B cell (primary cell): ENCODE results near the gene SLC4A8. TPM values are rescaled to one million over a fixed set of nuclear protein-coding genes. Genes with fewer than 3 reads are reported as not detected.

Source experiments
- ATAC-seq: fragments of 200-7000 bp; cut with Tn5 transposase; one replicate; pipeline ENCODE4 v1.10.0; 2021; ENCODE audit warnings: low read depth, mild to moderate bottlenecking, moderate number of reproducible peaks, moderate library complexity
- CTCF ChIA-PET: fragments of 350-600 bp; sonication (Branson Sonifier 250); formaldehyde crosslinking; loops from one replicate; lab custom pipeline; 2021; ENCODE audit warnings: antibody characterized with exemption, inconsistent platforms; lab: Charles Lee
- POLR2A ChIA-PET: fragments of 350-600 bp; sonication (Branson Sonifier 250); formaldehyde crosslinking; loops from one replicate; lab custom pipeline; 2021; ENCODE audit warnings: antibody characterized with exemption; lab: Charles Lee
- DNase-seq: peaks from one replicate; pipeline ENCODE4 v3.0.0; 2013
- H2AFZ ChIP-seq: 2 replicates; pipeline ENCODE4 v1.6.1; 2012; ENCODE audit warnings: mild to moderate bottlenecking, low read depth, low read length; ENCODE audit not compliant: insufficient read depth, poor library complexity, severe bottlenecking
- H3K27ac ChIP-seq, 2 donors: 1 replicate in 1 of 2; 2 replicates in 1 of 2; pipeline ENCODE4 v1.5.1; 2012 to 2013; ENCODE audit warnings: low read length in 2 of 2, mild to moderate bottlenecking in 2 of 2, moderate library complexity in 1 of 2
- H3K27me3 ChIP-seq, 4 experiments: fragments of 200-600 bp in 1 of 4; sonication (generic) in 1 of 4; replicated peaks in 1 of 4; 1 replicate in 2 of 4; 2 replicates in 2 of 4; pipeline versions ENCODE4 v1.6.1 to v1.7.0; 2013 to 2016; ENCODE audit warnings: low read length in 3 of 4, mild to moderate bottlenecking in 2 of 4, mixed read lengths in 1 of 4, moderate library complexity in 1 of 4; ENCODE audit not compliant: insufficient read depth in 4 of 4, control insufficient read depth in 3 of 4; ENCODE audit errors: control extremely low read depth in 1 of 4
- H3K36me3 ChIP-seq, 2 experiments: replicated peaks in 1 of 2; 1 replicate in 1 of 2; 2 replicates in 1 of 2; pipeline versions ENCODE4 v1.6.1 to v1.7.1; 2013; ENCODE audit warnings: low read length in 1 of 2; ENCODE audit not compliant: insufficient read depth in 2 of 2, control insufficient read depth in 1 of 2; ENCODE audit errors: control extremely low read depth in 1 of 2, extremely low read depth in 1 of 2
- H3K4me1 ChIP-seq, 2 donors: fragments of 200-600 bp in 1 of 2; sonication (generic) in 1 of 2; 1 replicate in 1 of 2; 2 replicates in 1 of 2; pipeline versions ENCODE4 v1.5.1 to v1.6.1; 2013 to 2017; ENCODE audit warnings: low read length in 2 of 2; ENCODE audit not compliant: control insufficient read depth in 2 of 2, insufficient read depth in 2 of 2
- H3K4me2 ChIP-seq: replicated peaks from 2 replicates; pipeline ENCODE3; 2012; ENCODE audit warnings: mild to moderate bottlenecking, low read depth, low read length; ENCODE audit not compliant: poor library complexity, severe bottlenecking
- H3K4me3 ChIP-seq, 5 experiments: fragments of 200-600 bp in 1 of 5; sonication (generic) in 1 of 5; 1 replicate in 3 of 5; 2 replicates in 2 of 5; pipeline versions ENCODE4 v1.5.1 to v1.7.0; 2011 to 2016; ENCODE audit warnings: low read length in 4 of 5, mild to moderate bottlenecking in 4 of 5, low read depth in 2 of 5, control low read depth in 1 of 5, moderate library complexity in 1 of 5; ENCODE audit not compliant: insufficient read depth in 1 of 5; ENCODE audit errors: control extremely low read depth in 1 of 5, extremely low read depth in 1 of 5
- H3K79me2 ChIP-seq: fragments of 200-600 bp; sonication (generic); one replicate; pipeline ENCODE4 v1.6.0; 2016; ENCODE audit warnings: low read length; ENCODE audit not compliant: control insufficient read depth, insufficient read depth
- H3K9ac ChIP-seq: fragments of 200-600 bp; sonication (generic); 2 replicates; pipeline ENCODE4 v1.6.1; 2017; ENCODE audit warnings: mild to moderate bottlenecking, low read length, moderate library complexity
- H3K9me3 ChIP-seq, 3 donors: one replicate each; pipeline versions ENCODE4 v1.6.1 to v1.7.1; 2013; ENCODE audit warnings: low read length in 2 of 3; ENCODE audit not compliant: control insufficient read depth in 2 of 3, insufficient read depth in 1 of 3; ENCODE audit errors: control extremely low read depth in 1 of 3
- H4K20me1 ChIP-seq: 2 replicates; pipeline ENCODE4 v1.6.0; 2012; ENCODE audit warnings: mild to moderate bottlenecking, low read length; ENCODE audit not compliant: insufficient read depth, control insufficient read depth, poor library complexity, severe bottlenecking
- H3K27ac Mint-ChIP-seq: one replicate; pipeline ENCODE4 v1.8.0; 2021; ENCODE audit warnings: mixed read lengths
- H3K27me3 Mint-ChIP-seq: one replicate; pipeline ENCODE4 v1.8.0; 2021; ENCODE audit warnings: mixed read lengths
- H3K4me1 Mint-ChIP-seq: one replicate; pipeline ENCODE4 v1.8.0; 2021; ENCODE audit warnings: mixed read lengths
- H3K4me3 Mint-ChIP-seq: one replicate; pipeline ENCODE4 v1.8.0; 2021; ENCODE audit warnings: mixed read lengths
- H3K9me3 Mint-ChIP-seq: one replicate; pipeline ENCODE4 v1.8.0; 2022; ENCODE audit warnings: mixed read lengths; ENCODE audit not compliant: insufficient read depth
- CTCF ChIP-seq: fragments of 200-600 bp; IDR thresholded peaks from one replicate; pipeline ENCODE4 v1.8.0; 2022; ENCODE audit warnings: antibody characterized with exemption, mild to moderate bottlenecking
- EZH2 ChIP-seq: IDR thresholded peaks from 2 replicates; pipeline ENCODE4 v1.6.1; 2012; ENCODE audit warnings: borderline replicate concordance, low read depth, mild to moderate bottlenecking, moderate library complexity, low read length; ENCODE audit not compliant: insufficient read depth, poor library complexity, severe bottlenecking
- WGBS: methylation state at CpG from one replicate; pipeline ENCODE4 v1.1.5; 2013; ENCODE audit warnings: missing lambda C conversion rate; ENCODE audit not compliant: insufficient coverage; 5-methylcytosine and 5-hydroxymethylcytosine counted together
- intact Hi-C: fragments of 100-400 bp; cut with micrococcal nuclease; formaldehyde crosslinking; loops from one replicate; pipeline ENCODE4 v1.10.0; 2022
- polyA plus RNA-seq: library from polyadenylated mRNA; depleted of rRNA; stranded (reverse); fragments of >200 nt; gene quantifications from 2 replicates; pipeline ENCODE4 v1.2.3, GENCODE V29; 2012
- total RNA-seq, 2 donors: library from RNA; stranded (reverse); fragments of 120-200 nt in 1 of 2; gene quantifications; 1 replicate in 1 of 2; 2 replicates in 1 of 2; pipeline versions ENCODE4 v1.2.3 to v1.2.4, GENCODE V29; 2013 to 2022

SLC4A8 gene
- total and polyA plus RNA-seq, 2 donors (not counting 1 experiment from before 2014, with no cell fraction given), result 3.1 to 3.2 TPM

GRCh38 chr12:51517316-51517715 lies 92.7 kb downstream of the SLC4A8 start:
- Histone ChIP-seq H3K4me1 (no peaks in the 10 kb centered on the region), H3K9ac (no peak overlapping the region), H3K9me3 (no peaks in the 10 kb centered on the region), H3K27me3 (no peaks in the 10 kb centered on the region), H3K27ac (no peak overlapping the region), H3K4me2 (no peak overlapping the region), H2AFZ (no peak overlapping the region), H3K4me3 (no peak overlapping the region), H3K79me2 (no peaks in the 10 kb centered on the region), H3K36me3 (no peaks in the 10 kb centered on the region), H4K20me1 (no peaks in the 10 kb centered on the region)
- ATAC-seq (no peak), DNase-seq (no peak)
- H3K27ac Mint-ChIP-seq, result no peak overlapping the region
- 100% methylated on average over 3 of the region's 3 CpGs for WGBS
- intact Hi-C loops, result no loop called here
- H3K9me3 Mint-ChIP-seq, result no peaks in the 10 kb centered on the region
- ChIA-PET POLR2A (no interaction called here), CTCF (no interaction called here)
- TF ChIP-seq EZH2, result no peak
- TF ChIP-seq CTCF, result no peak
- no peaks in the 10 kb centered on the region for H3K27me3 Mint-ChIP-seq
- no peak overlapping the region for H3K4me3 Mint-ChIP-seq
- H3K4me1 Mint-ChIP-seq, result no peaks in the 10 kb centered on the region

DNA sequence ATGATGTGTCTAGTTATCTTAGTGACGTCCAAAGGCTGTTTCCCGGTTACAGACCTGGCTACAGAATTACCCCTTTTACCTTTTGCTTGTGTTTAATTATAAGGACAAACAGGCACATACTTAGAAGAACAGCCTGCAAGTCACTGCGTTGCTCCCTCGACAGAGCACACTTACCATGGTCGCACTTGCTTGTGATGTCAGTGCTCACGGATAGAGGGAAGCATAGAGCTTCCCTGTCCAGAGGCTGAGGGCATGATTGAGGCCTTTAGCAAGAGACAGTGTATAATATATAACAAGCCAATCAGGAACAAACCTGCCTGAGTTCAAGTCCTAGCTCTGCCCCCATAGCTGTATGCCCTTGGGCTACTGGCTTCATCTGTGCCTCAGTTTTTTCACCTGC lies 93.2 kb downstream of the SLC4A8 start:
- no peak overlapping the region for H3K4me3 ChIP-seq
- no peak overlapping the region for H3K27ac ChIP-seq
- H3K4me3 Mint-ChIP-seq, result no peak overlapping the region
- no peaks in the 10 kb centered on the region for H3K27me3 Mint-ChIP-seq
- no peak overlapping the region for H3K27ac Mint-ChIP-seq
- H3K4me1 Mint-ChIP-seq, result no peaks in the 10 kb centered on the region
- H3K79me2 ChIP-seq, result no peaks in the 10 kb centered on the region
- no peaks in the 10 kb centered on the region for H3K9me3 Mint-ChIP-seq
- H3K4me2 ChIP-seq, result no peak overlapping the region
- ChIA-PET POLR2A (no interaction called here), CTCF (no interaction called here)
- ATAC-seq (no peak), DNase-seq (no peak)
- no peak for TF ChIP-seq EZH2
- no peak for TF ChIP-seq CTCF
- no peak overlapping the region for H3K9ac ChIP-seq
- no CpG with 5 or more reads among the region's 6 CpGs for WGBS
- H3K27me3 ChIP-seq, result no peaks in the 10 kb centered on the region
- no peaks in the 10 kb centered on the region for H3K9me3 ChIP-seq
- no peaks in the 10 kb centered on the region for H3K4me1 ChIP-seq
- no peak overlapping the region for H2AFZ ChIP-seq
- intact Hi-C loops, result no loop called here
- H3K36me3 ChIP-seq, result no peaks in the 10 kb centered on the region
- H4K20me1 ChIP-seq, result no peaks in the 10 kb centered on the region
